ENCODE measurements around the gene SCN9A. TPM values are rescaled to one million over a fixed set of nuclear protein-coding genes. Genes with fewer than 3 reads are reported as not detected.

SCN9A gene
- total RNA-seq, 1 donor from 2014 or later, result 11.2 TPM

GRCh38 chr2:166372046-166372445 lies 3.7 kb downstream of the SCN9A start:
- Mint-ChIP-seq H3K4me1 (ENCODE audit: low read depth, unreplicated experiment) (peaks cover 5% of the 10 kb centered on the region), H3K27ac (ENCODE audit: unreplicated experiment) (no peak overlapping the region), H3K27me3 (ENCODE audit: unreplicated experiment) (no peaks in the 10 kb centered on the region), H3K4me3 (ENCODE audit: unreplicated experiment) (no peak overlapping the region), H3K36me3 (ENCODE audit: unreplicated experiment) (no peaks in the 10 kb centered on the region), H3K9me3 (ENCODE audit: unreplicated experiment) (peaks cover 2% of the 10 kb centered on the region)
- DNase-seq, result no peak
- TF ChIP-seq, protein P1, sequence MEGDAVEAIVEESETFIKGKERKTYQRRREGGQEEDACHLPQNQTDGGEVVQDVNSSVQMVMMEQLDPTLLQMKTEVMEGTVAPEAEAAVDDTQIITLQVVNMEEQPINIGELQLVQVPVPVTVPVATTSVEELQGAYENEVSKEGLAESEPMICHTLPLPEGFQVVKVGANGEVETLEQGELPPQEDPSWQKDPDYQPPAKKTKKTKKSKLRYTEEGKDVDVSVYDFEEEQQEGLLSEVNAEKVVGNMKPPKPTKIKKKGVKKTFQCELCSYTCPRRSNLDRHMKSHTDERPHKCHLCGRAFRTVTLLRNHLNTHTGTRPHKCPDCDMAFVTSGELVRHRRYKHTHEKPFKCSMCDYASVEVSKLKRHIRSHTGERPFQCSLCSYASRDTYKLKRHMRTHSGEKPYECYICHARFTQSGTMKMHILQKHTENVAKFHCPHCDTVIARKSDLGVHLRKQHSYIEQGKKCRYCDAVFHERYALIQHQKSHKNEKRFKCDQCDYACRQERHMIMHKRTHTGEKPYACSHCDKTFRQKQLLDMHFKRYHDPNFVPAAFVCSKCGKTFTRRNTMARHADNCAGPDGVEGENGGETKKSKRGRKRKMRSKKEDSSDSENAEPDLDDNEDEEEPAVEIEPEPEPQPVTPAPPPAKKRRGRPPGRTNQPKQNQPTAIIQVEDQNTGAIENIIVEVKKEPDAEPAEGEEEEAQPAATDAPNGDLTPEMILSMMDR (IDR thresholded peaks at IDR 0.05; ENCODE audit: partially characterized antibody, unreplicated experiment), result no peak

DNA sequence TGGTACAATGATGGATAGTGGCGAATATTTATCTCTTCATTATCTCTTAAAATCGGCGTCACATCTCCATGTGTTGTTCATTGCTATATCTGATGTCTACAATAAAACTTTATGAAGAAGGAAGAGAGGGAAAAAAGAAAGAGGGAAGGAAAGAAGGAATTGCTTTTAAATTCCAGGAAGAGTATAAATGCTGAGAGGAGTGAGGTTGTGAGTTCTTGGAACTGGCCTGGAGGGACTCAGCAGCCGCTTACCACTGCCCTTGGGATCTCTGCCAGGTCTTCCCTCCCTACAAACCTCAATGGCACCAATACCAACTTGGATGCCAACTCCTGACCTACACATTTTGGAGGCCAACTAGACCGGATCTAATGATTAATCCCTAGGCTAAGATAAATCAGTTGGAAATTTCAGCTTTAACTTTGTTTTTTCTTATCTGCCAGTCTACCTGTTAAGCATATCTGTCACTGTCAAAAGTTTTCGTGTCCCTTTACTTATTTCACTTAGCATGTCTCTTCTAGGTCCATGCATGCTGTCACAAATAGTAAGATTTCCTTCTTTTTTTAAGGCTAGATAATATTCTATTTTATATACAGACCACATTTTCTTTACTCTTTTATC lies 9.8 kb downstream of the SCN9A start:
- Mint-ChIP-seq H3K36me3 (ENCODE audit: unreplicated experiment) (no peaks in the 10 kb centered on the region), H3K4me1 (ENCODE audit: low read depth, unreplicated experiment) (peaks cover 6% of the 10 kb centered on the region), H3K4me3 (ENCODE audit: unreplicated experiment) (no peak overlapping the region), H3K27me3 (ENCODE audit: unreplicated experiment) (no peaks in the 10 kb centered on the region), H3K27ac (ENCODE audit: unreplicated experiment) (no peak overlapping the region), H3K9me3 (ENCODE audit: unreplicated experiment) (no peaks in the 10 kb centered on the region)
- no peak for DNase-seq
- TF ChIP-seq, protein P1 (IDR thresholded peaks at IDR 0.05; ENCODE audit: partially characterized antibody, unreplicated experiment), result no peak

DNA sequence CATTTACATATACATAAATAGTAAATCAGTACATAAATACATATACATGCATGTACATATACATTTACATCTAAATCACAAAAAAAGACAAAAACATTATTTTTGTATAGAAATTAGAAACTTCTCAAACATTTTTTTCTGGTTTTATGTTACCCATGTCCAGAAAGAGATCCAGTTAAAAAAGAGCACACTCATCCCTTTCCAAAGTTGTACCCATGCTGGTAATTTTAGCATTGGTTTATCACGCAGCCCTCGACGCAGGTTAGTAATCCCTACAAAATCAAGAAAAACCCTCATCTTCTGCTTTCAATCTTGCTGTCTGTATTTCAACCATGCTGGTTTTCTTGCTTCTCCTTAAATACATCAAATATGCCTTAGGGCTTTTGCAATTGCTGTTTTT lies 10.5 kb downstream of the SCN9A start:
- Mint-ChIP-seq H3K4me1 (ENCODE audit: low read depth, unreplicated experiment) (peaks cover 6% of the 10 kb centered on the region), H3K27ac (ENCODE audit: unreplicated experiment) (no peak overlapping the region), H3K9me3 (ENCODE audit: unreplicated experiment) (no peaks in the 10 kb centered on the region), H3K4me3 (ENCODE audit: unreplicated experiment) (no peak overlapping the region), H3K27me3 (ENCODE audit: unreplicated experiment) (no peaks in the 10 kb centered on the region), H3K36me3 (ENCODE audit: unreplicated experiment) (no peaks in the 10 kb centered on the region)
- no peak for DNase-seq
- TF ChIP-seq, protein P1 (IDR thresholded peaks at IDR 0.05; ENCODE audit: partially characterized antibody, unreplicated experiment), result no peak

- no peak for DNase-seq
- no peaks in the 10 kb centered on the region for H3K9me3 Mint-ChIP-seq (ENCODE audit: unreplicated experiment)
- H3K27me3 Mint-ChIP-seq (ENCODE audit: unreplicated experiment), result no peaks in the 10 kb centered on the region
- no peak overlapping the region for H3K27ac Mint-ChIP-seq (ENCODE audit: unreplicated experiment)
- TF ChIP-seq, protein P1 (IDR thresholded peaks at IDR 0.05; ENCODE audit: partially characterized antibody, unreplicated experiment), result no peak
- no peaks in the 10 kb centered on the region for H3K36me3 Mint-ChIP-seq (ENCODE audit: unreplicated experiment)
- no peak overlapping the region for H3K4me3 Mint-ChIP-seq (ENCODE audit: unreplicated experiment)
- peaks cover 6% of the 10 kb centered on the region for H3K4me1 Mint-ChIP-seq (ENCODE audit: low read depth, unreplicated experiment)
Observed at GRCh38 chr2:166364476-166365161, 11.1 kb downstream of the SCN9A start.
